Activated naive CD4-positive, alpha-beta T cell treated with anti-CD3 and anti-CD28 coated beads for 36 hours (primary cell): ENCODE data around the gene TANGO2. TPM values are rescaled to one million over a fixed set of nuclear protein-coding genes. Genes with fewer than 3 reads are reported as not detected.

Source experiments
- CTCF ChIA-PET: fragments of 350-600 bp; sonication (Branson Sonifier 250); formaldehyde crosslinking; loops from one replicate; lab custom pipeline; 2021; ENCODE audit warnings: antibody characterized with exemption; lab: Charles Lee
- DNase-seq: peaks from one replicate; pipeline ENCODE4 v3.0.0-alpha.2; 2020
- H3K27ac Mint-ChIP-seq: one replicate; pipeline ENCODE4 v1.8.0; 2021; ENCODE audit warnings: mild to moderate bottlenecking, mixed read lengths
- H3K27me3 Mint-ChIP-seq: one replicate; pipeline ENCODE4 v1.8.0; 2021; ENCODE audit warnings: low read depth, mixed read lengths
- H3K36me3 Mint-ChIP-seq: one replicate; pipeline ENCODE4 v1.8.0; 2021; ENCODE audit warnings: low read depth, mixed read lengths
- H3K4me1 Mint-ChIP-seq: one replicate; pipeline ENCODE4 v1.8.0; 2021; ENCODE audit warnings: low read depth, mixed read lengths
- H3K4me3 Mint-ChIP-seq: one replicate; pipeline ENCODE4 v1.8.0; 2021; ENCODE audit warnings: mild to moderate bottlenecking, moderate library complexity, mixed read lengths
- H3K9me3 Mint-ChIP-seq: one replicate; pipeline ENCODE4 v1.8.0; 2021; ENCODE audit warnings: mixed read lengths
- intact Hi-C: fragments of 100-400 bp; cut with micrococcal nuclease; formaldehyde crosslinking; loops from one replicate; pipeline ENCODE4 v1.15.1; 2023
- total RNA-seq, 2 experiments: library from RNA; stranded (reverse); gene quantifications; one replicate each; pipeline ENCODE4 v1.2.3, GENCODE V29; 2021

TANGO2 gene
- total RNA-seq, 2 experiments from 2014 or later = 16.0 to 19.0 TPM

DNA sequence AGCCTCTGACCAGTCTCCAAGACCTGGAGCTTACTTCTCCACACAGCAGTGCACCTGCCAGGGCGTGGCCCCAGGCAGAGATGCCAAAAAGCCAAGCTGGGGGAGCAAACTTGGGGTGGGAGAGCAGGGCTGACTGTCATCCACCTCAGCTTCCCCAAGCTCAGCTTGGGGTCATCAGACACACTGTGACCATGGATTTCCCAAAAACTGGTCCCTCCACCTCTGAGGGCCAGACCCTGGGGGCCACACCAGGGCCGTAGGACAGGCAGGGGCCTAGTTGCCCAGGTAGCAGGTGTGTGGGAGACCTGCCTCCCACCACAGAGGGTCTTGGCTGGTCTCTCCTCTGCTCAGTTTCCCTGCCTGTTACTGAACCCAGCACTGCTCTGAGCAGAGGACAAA, 34.9 kb upstream of the TANGO2 start:
- no peaks in the 10 kb centered on the region for H3K27me3 Mint-ChIP-seq
- CTCF ChIA-PET = interaction anchor here (1.1 kb wide), 1 partner anchor 143 kb away, joined by 4 read pairs; no protein-coding TSS in a partner anchor
- H3K9me3 Mint-ChIP-seq = no peaks in the 10 kb centered on the region
- DNase-seq = no peak
- H3K36me3 Mint-ChIP-seq = no peaks in the 10 kb centered on the region
- H3K4me3 Mint-ChIP-seq = peak overlapping the region; percentile 39
- no peak overlapping the region for H3K27ac Mint-ChIP-seq
- no peaks in the 10 kb centered on the region for H3K4me1 Mint-ChIP-seq
- intact Hi-C loops = no loop called here

- DNase-seq = peak; percentile 64
- Mint-ChIP-seq H3K36me3 (no peaks in the 10 kb centered on the region), H3K4me1 (no peaks in the 10 kb centered on the region), H3K27me3 (no peaks in the 10 kb centered on the region), H3K4me3 (peak overlapping the region; percentile 39), H3K27ac (no peak overlapping the region), H3K9me3 (no peaks in the 10 kb centered on the region)
- intact Hi-C loops = no loop called here
- CTCF ChIA-PET = interaction anchor here (1.1 kb wide), 1 partner anchor 143 kb away, joined by 4 read pairs; no protein-coding TSS in a partner anchor
Measured at GRCh38 chr22:19986410-19987341, 34.2 kb upstream of the TANGO2 start.

DNA sequence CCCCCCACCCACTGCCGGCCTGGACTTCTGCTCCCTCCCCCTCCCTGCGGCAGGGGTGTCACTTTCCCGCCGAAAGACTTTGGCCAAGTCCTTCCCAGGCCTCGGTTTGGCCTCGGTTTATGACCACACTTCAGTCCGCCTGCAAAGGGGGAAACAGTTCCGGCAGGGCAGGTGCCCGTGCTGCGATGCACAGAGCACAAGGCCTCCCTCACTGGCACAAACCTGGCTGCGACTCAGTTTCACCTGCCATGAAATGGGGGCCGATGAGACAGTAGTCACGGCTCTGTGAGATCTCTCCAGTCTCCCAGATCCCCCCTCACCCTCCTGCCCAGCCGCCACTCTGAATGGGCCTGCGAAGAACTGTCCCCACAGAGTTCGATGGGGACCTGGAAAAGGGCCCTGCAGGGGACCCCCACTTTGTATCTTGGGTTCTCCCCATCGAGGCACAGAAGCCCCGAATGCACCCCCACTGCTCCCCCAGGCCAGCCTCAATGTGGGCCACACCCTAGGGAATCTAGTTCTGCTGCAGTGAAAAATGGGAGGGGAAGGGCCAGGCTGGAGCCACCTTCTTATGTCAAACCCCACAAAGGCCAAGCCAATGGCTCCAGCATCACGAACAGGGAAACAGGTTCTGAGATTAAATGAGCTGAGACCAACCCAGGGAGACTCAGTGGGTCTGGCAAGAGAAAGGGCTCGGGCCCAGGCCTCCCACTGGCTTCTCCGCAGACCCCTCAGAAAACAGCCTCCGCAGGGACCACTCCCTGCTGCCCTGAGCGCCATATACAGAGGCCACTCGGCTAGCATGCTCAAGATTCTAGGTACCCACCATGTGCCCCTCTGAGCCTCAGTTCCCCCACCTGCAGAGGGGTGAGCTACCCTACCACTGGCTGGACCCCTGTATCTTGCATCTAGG, 33.3 kb upstream of the TANGO2 start:
- CTCF ChIA-PET = no interaction called here
- H3K27ac Mint-ChIP-seq = no peak overlapping the region
- H3K4me3 Mint-ChIP-seq = peak overlapping the region; percentile 36
- H3K27me3 Mint-ChIP-seq = no peaks in the 10 kb centered on the region
- H3K4me1 Mint-ChIP-seq = no peaks in the 10 kb centered on the region
- no peak for DNase-seq
- H3K9me3 Mint-ChIP-seq = no peaks in the 10 kb centered on the region
- no peaks in the 10 kb centered on the region for H3K36me3 Mint-ChIP-seq
- intact Hi-C loops = no loop called here

DNA sequence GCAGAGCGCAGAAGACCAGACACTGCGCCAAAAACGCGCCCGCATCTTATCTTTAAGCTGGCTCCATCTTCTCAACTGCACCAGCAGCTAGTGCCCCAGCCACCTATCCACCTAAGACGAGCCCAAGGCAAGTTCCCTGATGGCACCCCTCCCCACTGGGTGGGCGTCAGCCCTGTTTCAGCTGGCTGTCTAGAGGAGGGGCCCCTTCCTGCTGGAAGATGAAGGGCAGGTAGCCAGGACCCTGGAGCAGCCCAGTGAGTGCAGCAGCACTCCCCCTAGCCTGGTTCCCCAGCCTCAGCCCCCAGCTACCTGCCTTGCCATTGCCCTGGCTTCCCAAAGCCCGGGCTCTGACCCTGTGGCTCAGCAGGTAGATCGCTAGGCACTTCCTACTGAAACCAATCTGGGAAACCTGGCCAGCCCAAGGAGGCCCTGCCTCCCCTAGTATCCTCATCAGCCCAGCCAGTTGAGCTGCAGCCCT, 32.5 kb upstream of the TANGO2 start:
- CTCF ChIA-PET = no interaction called here
- intact Hi-C loops = no loop called here
- peak overlapping the region; percentile 5 for H3K4me3 Mint-ChIP-seq

GRCh38 chr22:19988965-19989724, 31.8 kb upstream of the TANGO2 start:
- Mint-ChIP-seq H3K4me3 (no peak overlapping the region), H3K27me3 (no peaks in the 10 kb centered on the region), H3K4me1 (no peaks in the 10 kb centered on the region), H3K36me3 (no peaks in the 10 kb centered on the region), H3K9me3 (no peaks in the 10 kb centered on the region), H3K27ac (no peak overlapping the region)
- intact Hi-C loops = no loop called here
- no peak for DNase-seq
- CTCF ChIA-PET = no interaction called here

More for the DNA sequence above, 32.5 kb upstream of the TANGO2 start:
- H3K9me3 Mint-ChIP-seq = no peaks in the 10 kb centered on the region
- no peaks in the 10 kb centered on the region for H3K36me3 Mint-ChIP-seq
- no peak for DNase-seq
- no peaks in the 10 kb centered on the region for H3K4me1 Mint-ChIP-seq
- no peak overlapping the region for H3K27ac Mint-ChIP-seq
- H3K27me3 Mint-ChIP-seq = no peaks in the 10 kb centered on the region

DNA sequence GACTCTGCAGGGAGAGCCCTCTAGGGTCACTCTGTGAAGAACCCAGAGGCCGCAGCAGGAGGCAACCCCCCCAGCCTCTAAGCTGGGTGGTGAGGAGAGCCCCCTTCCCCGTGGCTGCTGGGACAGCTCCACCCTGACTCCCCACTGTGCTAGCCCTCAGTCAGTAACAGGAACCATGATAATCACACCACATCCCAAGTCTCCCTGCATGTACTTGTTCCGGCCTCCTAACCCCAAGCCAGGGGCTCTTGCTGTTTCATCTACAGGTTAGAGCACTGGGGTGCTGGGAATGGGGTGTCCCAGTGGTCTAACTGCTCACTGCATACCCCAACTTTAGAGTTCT, 31.2 kb upstream of the TANGO2 start:
- intact Hi-C loops = no loop called here

DNA sequence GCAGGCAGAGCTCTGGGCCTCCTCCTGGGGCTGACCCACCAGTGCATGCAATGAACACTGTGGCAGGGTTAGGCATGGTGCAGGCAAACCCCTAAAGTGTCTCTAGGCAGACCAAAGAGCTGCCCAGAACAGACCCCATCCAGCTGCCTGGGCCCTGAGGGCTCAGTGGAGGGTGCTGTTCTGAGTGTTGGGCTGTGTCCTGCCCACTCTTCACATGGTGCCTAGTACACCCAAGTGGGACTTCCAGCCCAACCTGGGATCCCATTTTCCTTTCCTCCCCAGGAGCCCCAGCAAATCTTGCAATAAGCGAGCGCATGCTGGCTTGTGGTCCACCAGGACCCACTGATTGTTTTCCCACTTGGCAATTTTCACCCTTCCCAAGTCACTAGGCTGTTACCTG, 30.7 kb upstream of the TANGO2 start:
- H3K9me3 Mint-ChIP-seq = no peaks in the 10 kb centered on the region
- DNase-seq = no peak
- H3K36me3 Mint-ChIP-seq = no peaks in the 10 kb centered on the region
- no peak overlapping the region for H3K27ac Mint-ChIP-seq
- no peaks in the 10 kb centered on the region for H3K27me3 Mint-ChIP-seq
- H3K4me1 Mint-ChIP-seq = no peaks in the 10 kb centered on the region
- intact Hi-C loops = no loop called here
- H3K4me3 Mint-ChIP-seq = no peak overlapping the region
- CTCF ChIA-PET = no interaction called here

More for the DNA sequence above, 31.2 kb upstream of the TANGO2 start:
- Mint-ChIP-seq H3K4me1 (no peaks in the 10 kb centered on the region), H3K27me3 (no peaks in the 10 kb centered on the region), H3K27ac (no peak overlapping the region), H3K9me3 (no peaks in the 10 kb centered on the region), H3K4me3 (no peak overlapping the region), H3K36me3 (no peaks in the 10 kb centered on the region)
- CTCF ChIA-PET = no interaction called here
- DNase-seq = no peak

DNA sequence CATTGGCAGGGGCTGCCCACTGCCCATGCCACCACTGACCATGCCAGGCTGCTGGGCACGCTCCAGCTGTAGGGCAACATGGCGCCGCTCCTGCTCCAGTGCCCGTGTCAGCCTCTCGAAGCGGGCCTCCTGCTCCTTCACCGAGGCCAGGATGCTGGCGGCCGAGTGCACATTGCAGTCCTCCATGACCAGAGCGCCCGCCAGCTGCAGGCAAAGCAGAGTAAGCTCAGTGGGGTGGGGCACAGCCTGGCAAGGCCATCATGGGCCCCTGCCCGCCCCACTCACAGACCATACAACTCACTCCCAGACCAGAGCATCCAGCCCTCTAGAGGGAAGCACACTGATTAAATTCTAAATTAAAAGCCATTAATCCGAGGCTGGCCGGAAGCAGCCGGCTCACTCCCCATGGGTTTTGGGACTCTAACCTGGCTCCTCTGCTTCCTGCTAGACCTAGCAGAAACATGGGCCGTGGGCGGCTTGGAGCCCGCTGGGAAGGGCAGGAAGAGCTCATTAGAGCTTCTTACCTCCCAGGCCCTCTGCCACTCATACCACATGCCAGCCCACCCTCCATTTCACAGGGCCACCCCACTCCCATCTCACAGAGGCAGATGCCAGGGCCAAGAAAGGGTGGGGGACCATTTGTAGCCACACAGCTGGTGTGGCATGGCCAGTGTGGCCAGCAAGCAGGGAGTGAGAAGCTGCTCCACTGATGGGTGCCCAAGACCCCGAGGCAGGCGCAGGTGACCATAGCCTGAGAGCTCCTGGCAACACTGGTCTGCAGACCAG, 30.1 kb upstream of the TANGO2 start:
- Mint-ChIP-seq H3K36me3 (no peaks in the 10 kb centered on the region), H3K27me3 (no peaks in the 10 kb centered on the region), H3K4me3 (no peak overlapping the region), H3K27ac (no peak overlapping the region), H3K4me1 (no peaks in the 10 kb centered on the region), H3K9me3 (no peaks in the 10 kb centered on the region)
- CTCF ChIA-PET = no interaction called here
- no peak for DNase-seq
- intact Hi-C loops = no loop called here

DNA sequence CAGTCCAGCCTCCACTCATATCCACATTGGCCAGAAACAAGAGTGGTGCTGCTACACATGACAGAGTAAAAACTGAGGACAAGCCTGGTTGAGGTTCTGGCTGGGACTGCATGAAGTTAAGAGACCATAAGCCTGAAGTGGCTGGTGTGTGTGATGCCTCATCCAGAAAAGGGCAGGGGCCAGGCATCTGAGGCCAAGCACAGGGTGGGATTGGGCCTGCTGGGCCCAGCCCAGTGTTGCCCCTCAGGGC, 29.6 kb upstream of the TANGO2 start:
- Mint-ChIP-seq H3K27ac (no peak overlapping the region), H3K9me3 (no peaks in the 10 kb centered on the region), H3K4me1 (no peaks in the 10 kb centered on the region), H3K4me3 (no peak overlapping the region), H3K27me3 (no peaks in the 10 kb centered on the region), H3K36me3 (no peaks in the 10 kb centered on the region)
- intact Hi-C loops = no loop called here
- CTCF ChIA-PET = no interaction called here
- no peak for DNase-seq

GRCh38 chr22:19991645-19992451, 29.1 kb upstream of the TANGO2 start:
- Mint-ChIP-seq H3K4me3 (no peak overlapping the region), H3K27me3 (no peaks in the 10 kb centered on the region), H3K36me3 (no peaks in the 10 kb centered on the region), H3K27ac (no peak overlapping the region), H3K9me3 (no peaks in the 10 kb centered on the region), H3K4me1 (no peaks in the 10 kb centered on the region)
- intact Hi-C loops = no loop called here
- no peak for DNase-seq
- CTCF ChIA-PET = no interaction called here

- H3K4me3 Mint-ChIP-seq = no peak overlapping the region
- H3K27me3 Mint-ChIP-seq = no peaks in the 10 kb centered on the region
- H3K27ac Mint-ChIP-seq = no peak overlapping the region
Measured at GRCh38 chr22:19992481-19992911, 28.4 kb upstream of the TANGO2 start.

More at GRCh38 chr22:19992481-19992911, 28.4 kb upstream of the TANGO2 start:
- Mint-ChIP-seq H3K4me1 (no peaks in the 10 kb centered on the region), H3K36me3 (no peaks in the 10 kb centered on the region), H3K9me3 (no peaks in the 10 kb centered on the region)
- intact Hi-C loops = no loop called here
- CTCF ChIA-PET = no interaction called here
- no peak for DNase-seq
